H9 (cell line): ENCODE measurements around the gene B3GNT7. TPM values are rescaled to one million over a fixed set of nuclear protein-coding genes. Genes with fewer than 3 reads are reported as not detected.
"Not testable (repeated sequence)": the region's sequence is repeated elsewhere in the genome, so short reads cannot be mapped to it uniquely, and the experiment has no call there.

ENCODE experiments used
- DNase-seq: peaks from one replicate; pipeline ENCODE4 v3.0.0-alpha.2; 2017
- H2AFZ ChIP-seq: one replicate; pipeline ENCODE4 v1.6.1; 2013; ENCODE audit warnings: mild to moderate bottlenecking, low read length, control low read depth, moderate library complexity
- H2AK5ac ChIP-seq: 2 replicates; pipeline ENCODE4 v1.6.1; 2013; ENCODE audit warnings: low read length, control low read depth, mixed read lengths; ENCODE audit not compliant: insufficient read length
- H2BK120ac ChIP-seq: one replicate; pipeline ENCODE4 v1.6.1; 2013; ENCODE audit warnings: low read depth, mild to moderate bottlenecking, low read length, control low read depth, inconsistent platforms; ENCODE audit not compliant: poor library complexity, severe bottlenecking
- H2BK12ac ChIP-seq: 2 replicates; pipeline ENCODE4 v1.6.1; 2013; ENCODE audit warnings: low read length, control low read depth, mixed read lengths, low read depth; ENCODE audit not compliant: insufficient read length
- H2BK15ac ChIP-seq: 2 replicates; pipeline ENCODE4 v1.6.1; 2013; ENCODE audit warnings: low read depth, low read length, control low read depth
- H2BK20ac ChIP-seq: one replicate; pipeline ENCODE4 v1.6.1; 2013; ENCODE audit warnings: low read depth, mild to moderate bottlenecking, low read length, control low read depth, inconsistent platforms; ENCODE audit not compliant: poor library complexity, severe bottlenecking
- H2BK5ac ChIP-seq: 2 replicates; pipeline ENCODE4 v1.6.1; 2013; ENCODE audit warnings: low read length, control low read depth, mixed read lengths; ENCODE audit not compliant: insufficient read length
- H3K14ac ChIP-seq: 2 replicates; pipeline ENCODE4 v1.6.1; 2013; ENCODE audit warnings: low read length, control low read depth; ENCODE audit not compliant: insufficient read depth
- H3K18ac ChIP-seq: 2 replicates; pipeline ENCODE4 v1.6.1; 2013; ENCODE audit warnings: low read depth, mild to moderate bottlenecking, mixed read lengths, low read length, control low read depth; ENCODE audit not compliant: insufficient read length
- H3K23ac ChIP-seq: 2 replicates; pipeline ENCODE4 v1.6.1; 2013; ENCODE audit warnings: low read length, control low read depth, mixed read lengths, low read depth; ENCODE audit not compliant: insufficient read length
- H3K23me2 ChIP-seq: 2 replicates; pipeline ENCODE4 v1.6.1; 2013; ENCODE audit warnings: low read depth, mild to moderate bottlenecking, mixed read lengths, low read length, control low read depth; ENCODE audit not compliant: insufficient read length, poor library complexity, severe bottlenecking
- H3K27ac ChIP-seq: 2 replicates; pipeline ENCODE4 v1.5.1; 2013; ENCODE audit warnings: low read length, control low read depth, mixed read lengths, low read depth; ENCODE audit not compliant: insufficient read length
- H3K27me3 ChIP-seq: 2 replicates; pipeline ENCODE4 v1.6.1; 2013; ENCODE audit warnings: low read length, control low read depth, inconsistent platforms; ENCODE audit not compliant: insufficient read depth
- H3K4ac ChIP-seq: 2 replicates; pipeline ENCODE4 v1.6.1; 2013; ENCODE audit warnings: low read depth, mild to moderate bottlenecking, control low read depth, inconsistent platforms, low read length, moderate library complexity
- H3K4me1 ChIP-seq: 2 replicates; pipeline ENCODE4 v1.6.1; 2013; ENCODE audit warnings: low read length, control low read depth, inconsistent platforms; ENCODE audit not compliant: insufficient read depth
- H3K4me2 ChIP-seq: 2 replicates; pipeline ENCODE4 v1.6.1; 2013; ENCODE audit warnings: low read length, control low read depth, mixed read lengths; ENCODE audit not compliant: insufficient read length, insufficient read depth
- H3K56ac ChIP-seq: 2 replicates; pipeline ENCODE4 v1.6.1; 2013; ENCODE audit warnings: low read depth, mild to moderate bottlenecking, mixed read lengths, low read length, control low read depth; ENCODE audit not compliant: insufficient read length
- H3K79me1 ChIP-seq: 2 replicates; pipeline ENCODE4 v1.6.1; 2013; ENCODE audit warnings: low read depth, mild to moderate bottlenecking, moderate library complexity, low read length, control low read depth, inconsistent platforms; ENCODE audit not compliant: insufficient read depth, poor library complexity, severe bottlenecking
- H3K79me2 ChIP-seq: 2 replicates; pipeline ENCODE4 v1.6.1; 2013; ENCODE audit warnings: low read length, control low read depth, inconsistent platforms; ENCODE audit not compliant: insufficient read depth
- H3K9ac ChIP-seq: 2 replicates; pipeline ENCODE4 v1.6.1; 2013; ENCODE audit warnings: low read length, control low read depth, mixed read lengths; ENCODE audit not compliant: insufficient read length; ENCODE audit errors: extremely low read depth
- H3K9me3 ChIP-seq: one replicate; pipeline ENCODE4 v1.6.1; 2013; ENCODE audit warnings: low read depth, low read length, inconsistent platforms; ENCODE audit not compliant: control insufficient read depth
- H3T11ph ChIP-seq: one replicate; pipeline ENCODE4 v1.6.1; 2013; ENCODE audit warnings: mild to moderate bottlenecking, low read length, control low read depth, inconsistent platforms
- H4K20me1 ChIP-seq: one replicate; pipeline ENCODE4 v1.6.1; 2013; ENCODE audit not compliant: control insufficient read depth, insufficient read length, insufficient read depth
- H4K5ac ChIP-seq: 2 replicates; pipeline ENCODE4 v1.6.1; 2013; ENCODE audit warnings: low read depth, mild to moderate bottlenecking, mixed read lengths, low read length, control low read depth; ENCODE audit not compliant: insufficient read length
- H4K8ac ChIP-seq: replicated peaks from 2 replicates; pipeline ENCODE4 v1.6.1; 2013; ENCODE audit warnings: low read length, control low read depth, mixed read lengths, low read depth; ENCODE audit not compliant: insufficient read length
- H4K91ac ChIP-seq: 2 replicates; pipeline ENCODE4 v1.6.1; 2013; ENCODE audit warnings: low read depth, mild to moderate bottlenecking, moderate library complexity, mixed read lengths, low read length, control low read depth; ENCODE audit not compliant: insufficient read length
- H3K27ac Mint-ChIP-seq, 3 experiments: 2 replicates in 2 of 3; 3 replicates in 1 of 3; pipeline ENCODE4 v1.8.0; 2020 to 2021; ENCODE audit warnings: mixed read lengths in 3 of 3, mild to moderate bottlenecking in 1 of 3, moderate library complexity in 1 of 3
- H3K27me3 Mint-ChIP-seq: 2 replicates; pipeline ENCODE4 v1.8.0; 2021; ENCODE audit warnings: low read depth, mild to moderate bottlenecking, moderate library complexity, mixed read lengths
- H3K36me3 Mint-ChIP-seq, 3 experiments: 2 replicates in 2 of 3; 3 replicates in 1 of 3; pipeline ENCODE4 v1.8.0; 2020 to 2021; ENCODE audit warnings: low read depth in 3 of 3, mixed read lengths in 3 of 3; ENCODE audit not compliant: insufficient read depth in 1 of 3
- H3K4me1 Mint-ChIP-seq, 2 experiments: 2 replicates each; pipeline ENCODE4 v1.8.0; 2020; ENCODE audit warnings: mixed read lengths in 2 of 2
- H3K4me3 Mint-ChIP-seq, 2 experiments: 2 replicates in 1 of 2; 3 replicates in 1 of 2; pipeline ENCODE4 v1.8.0; 2020 to 2021; ENCODE audit warnings: mild to moderate bottlenecking in 2 of 2, mixed read lengths in 2 of 2, moderate library complexity in 1 of 2
- H3K9me3 Mint-ChIP-seq, 2 experiments: 2 replicates in 1 of 2; 3 replicates in 1 of 2; pipeline ENCODE4 v1.8.0; 2020; ENCODE audit warnings: mild to moderate bottlenecking in 2 of 2, mixed read lengths in 2 of 2, moderate library complexity in 1 of 2
- CTCF ChIP-seq: fragments of 200-600 bp; sonication (generic); conservative IDR thresholded peaks from 3 replicates; pipeline ENCODE4 v1.8.0; 2021; ENCODE audit warnings: antibody characterized with exemption, mild to moderate bottlenecking
- WGBS: extraction: QIAGEN DNeasy Blood & Tissue Kit; methylation state at CpG from one replicate; pipeline ENCODE4 v1.1.7; 2013; ENCODE audit warnings: missing lambda C conversion rate, low lambda C conversion rate, mixed read lengths; ENCODE audit not compliant: insufficient read length; ENCODE audit errors: extremely low coverage; 5-methylcytosine and 5-hydroxymethylcytosine counted together
- total RNA-seq: library from RNA; stranded (reverse); gene quantifications from 2 replicates; pipeline ENCODE4 v1.2.1, GENCODE V29; 2021

The B3GNT7 gene
- total RNA-seq, 1 experiment from 2014 or later: 42.2 TPM

GRCh38 chr2:231400681-231401080 lies 5.2 kb downstream of the B3GNT7 start:
- H4K20me1 ChIP-seq, H3K79me2 ChIP-seq, H2BK120ac ChIP-seq, H3K23me2 ChIP-seq, H3K27ac ChIP-seq, H3K23ac ChIP-seq, H2AFZ ChIP-seq, H3K79me1 ChIP-seq, H3K27me3 Mint-ChIP-seq, H3K4ac ChIP-seq, H2AK5ac ChIP-seq, H3K4me2 ChIP-seq, H2BK15ac ChIP-seq, H3K27me3 ChIP-seq, H3K18ac ChIP-seq, H2BK20ac ChIP-seq, H4K8ac ChIP-seq, H3K14ac ChIP-seq, H3T11ph ChIP-seq, H3K9me3 ChIP-seq, H2BK5ac ChIP-seq, H3K4me1 ChIP-seq, H4K5ac ChIP-seq, H3K9me3 Mint-ChIP-seq, H3K56ac ChIP-seq, DNase-seq, H3K9ac ChIP-seq, H4K91ac ChIP-seq, H2BK12ac ChIP-seq: not testable (repeated sequence)
- H3K4me1 Mint-ChIP-seq: peaks cover 50 to 51% of the 10 kb centered on the region in 2 experiments
- H3K27ac Mint-ChIP-seq: peak overlapping the region in 2 of 3 experiments; percentile 22 to 77; a peak in 3 of 7 replicates
- peak; percentile 37; the same call in 2 of the 3 replicates for TF ChIP-seq CTCF
- no CpG with 5 or more reads among the region's 8 CpGs for WGBS
- 0 out of 5 replicates have a peak overlapping the region, but pooled peaks of 1 of the 2 experiments have one; percentile 14 for H3K4me3 Mint-ChIP-seq
- peaks cover 11 to 13% (median 12%) of the 10 kb centered on the region in 3 experiments; a peak in 5 of 7 replicates for H3K36me3 Mint-ChIP-seq

GRCh38 chr2:231401101-231401500 lies 5.6 kb downstream of the B3GNT7 start:
- not testable (repeated sequence) for H2BK5ac ChIP-seq, H4K20me1 ChIP-seq, H3K27ac ChIP-seq, H2BK20ac ChIP-seq, H3K4me3 Mint-ChIP-seq, H2BK120ac ChIP-seq, H3T11ph ChIP-seq, H4K5ac ChIP-seq, H3K79me1 ChIP-seq, H4K8ac ChIP-seq, H3K9ac ChIP-seq, H3K23me2 ChIP-seq, H3K18ac ChIP-seq, H3K4me2 ChIP-seq, H3K4ac ChIP-seq, H3K9me3 Mint-ChIP-seq, H4K91ac ChIP-seq, DNase-seq, H2BK12ac ChIP-seq, H2AK5ac ChIP-seq, H3K27me3 ChIP-seq, H3K56ac ChIP-seq, H3K79me2 ChIP-seq, H2BK15ac ChIP-seq, H3K9me3 ChIP-seq, H3K14ac ChIP-seq, H3K27me3 Mint-ChIP-seq, H3K4me1 ChIP-seq, H3K23ac ChIP-seq, H2AFZ ChIP-seq
- H3K27ac Mint-ChIP-seq: peak overlapping the region in 2 of 3 experiments; percentile 22 to 65; a peak in 2 of 7 replicates
- H3K4me1 Mint-ChIP-seq: peaks cover 54 to 56% of the 10 kb centered on the region in 2 experiments
- H3K36me3 Mint-ChIP-seq: peaks cover 11 to 13% (median 12%) of the 10 kb centered on the region in 3 experiments; a peak in 5 of 7 replicates
- WGBS: no CpG with 5 or more reads among the region's 23 CpGs
